ENCODE data around the gene TECPR2.
A peak's percentile ranks its signal among the peaks of the same experiment; 100 is the strongest.
"Not testable (repeated sequence)": the region's sequence is repeated elsewhere in the genome, so short reads cannot be mapped to it uniquely, and the experiment has no call there.

The TECPR2 gene, protein sequence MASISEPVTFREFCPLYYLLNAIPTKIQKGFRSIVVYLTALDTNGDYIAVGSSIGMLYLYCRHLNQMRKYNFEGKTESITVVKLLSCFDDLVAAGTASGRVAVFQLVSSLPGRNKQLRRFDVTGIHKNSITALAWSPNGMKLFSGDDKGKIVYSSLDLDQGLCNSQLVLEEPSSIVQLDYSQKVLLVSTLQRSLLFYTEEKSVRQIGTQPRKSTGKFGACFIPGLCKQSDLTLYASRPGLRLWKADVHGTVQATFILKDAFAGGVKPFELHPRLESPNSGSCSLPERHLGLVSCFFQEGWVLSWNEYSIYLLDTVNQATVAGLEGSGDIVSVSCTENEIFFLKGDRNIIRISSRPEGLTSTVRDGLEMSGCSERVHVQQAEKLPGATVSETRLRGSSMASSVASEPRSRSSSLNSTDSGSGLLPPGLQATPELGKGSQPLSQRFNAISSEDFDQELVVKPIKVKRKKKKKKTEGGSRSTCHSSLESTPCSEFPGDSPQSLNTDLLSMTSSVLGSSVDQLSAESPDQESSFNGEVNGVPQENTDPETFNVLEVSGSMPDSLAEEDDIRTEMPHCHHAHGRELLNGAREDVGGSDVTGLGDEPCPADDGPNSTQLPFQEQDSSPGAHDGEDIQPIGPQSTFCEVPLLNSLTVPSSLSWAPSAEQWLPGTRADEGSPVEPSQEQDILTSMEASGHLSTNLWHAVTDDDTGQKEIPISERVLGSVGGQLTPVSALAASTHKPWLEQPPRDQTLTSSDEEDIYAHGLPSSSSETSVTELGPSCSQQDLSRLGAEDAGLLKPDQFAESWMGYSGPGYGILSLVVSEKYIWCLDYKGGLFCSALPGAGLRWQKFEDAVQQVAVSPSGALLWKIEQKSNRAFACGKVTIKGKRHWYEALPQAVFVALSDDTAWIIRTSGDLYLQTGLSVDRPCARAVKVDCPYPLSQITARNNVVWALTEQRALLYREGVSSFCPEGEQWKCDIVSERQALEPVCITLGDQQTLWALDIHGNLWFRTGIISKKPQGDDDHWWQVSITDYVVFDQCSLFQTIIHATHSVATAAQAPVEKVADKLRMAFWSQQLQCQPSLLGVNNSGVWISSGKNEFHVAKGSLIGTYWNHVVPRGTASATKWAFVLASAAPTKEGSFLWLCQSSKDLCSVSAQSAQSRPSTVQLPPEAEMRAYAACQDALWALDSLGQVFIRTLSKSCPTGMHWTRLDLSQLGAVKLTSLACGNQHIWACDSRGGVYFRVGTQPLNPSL (N-terminal part only)

DNA sequence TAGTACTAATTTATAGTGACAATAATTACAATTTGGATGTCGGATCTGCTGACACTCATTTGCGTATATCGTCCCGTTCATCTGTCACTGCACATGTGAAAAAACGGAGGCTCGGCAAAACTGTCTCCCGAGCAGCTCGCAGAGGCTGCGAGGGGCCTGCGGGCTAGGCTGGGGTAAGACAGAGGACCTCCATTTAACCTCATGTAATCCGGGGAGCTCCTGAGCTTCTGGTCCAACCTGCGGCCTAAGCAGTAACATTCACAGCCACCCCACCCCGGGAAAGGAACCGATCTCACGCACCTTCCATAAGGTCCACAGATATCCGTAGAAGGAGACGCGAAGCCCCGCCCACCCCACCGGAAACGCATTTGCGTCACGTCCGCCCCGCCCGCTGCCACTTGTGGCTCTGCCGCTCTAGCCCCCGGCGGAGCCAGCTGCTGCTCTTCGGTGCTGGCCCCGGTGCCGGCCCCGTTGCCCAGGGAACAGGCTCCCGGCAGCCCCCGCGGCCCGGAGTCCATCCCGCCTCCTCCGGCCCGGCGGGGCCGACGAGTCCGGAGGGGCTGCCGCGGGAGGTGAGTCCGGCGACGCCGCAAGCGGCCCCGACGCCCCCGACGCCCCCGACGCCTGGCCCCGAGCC lies at the start of gene TECPR2, which contains the start of gene CINP:
Gene TECPR2, plus strand, starts transcription at position 397 of the 637 bp plus-strand sequence. CDS start 13,781 bp downstream, outside the sequence.
Gene CINP, minus strand, starts transcription at position 346 of the 637 bp plus-strand sequence. Its CDS starts 39 bp downstream, at position 307.
- DNase-seq (ENCODE audit: low spot score), result peak; percentile 89

DNA sequence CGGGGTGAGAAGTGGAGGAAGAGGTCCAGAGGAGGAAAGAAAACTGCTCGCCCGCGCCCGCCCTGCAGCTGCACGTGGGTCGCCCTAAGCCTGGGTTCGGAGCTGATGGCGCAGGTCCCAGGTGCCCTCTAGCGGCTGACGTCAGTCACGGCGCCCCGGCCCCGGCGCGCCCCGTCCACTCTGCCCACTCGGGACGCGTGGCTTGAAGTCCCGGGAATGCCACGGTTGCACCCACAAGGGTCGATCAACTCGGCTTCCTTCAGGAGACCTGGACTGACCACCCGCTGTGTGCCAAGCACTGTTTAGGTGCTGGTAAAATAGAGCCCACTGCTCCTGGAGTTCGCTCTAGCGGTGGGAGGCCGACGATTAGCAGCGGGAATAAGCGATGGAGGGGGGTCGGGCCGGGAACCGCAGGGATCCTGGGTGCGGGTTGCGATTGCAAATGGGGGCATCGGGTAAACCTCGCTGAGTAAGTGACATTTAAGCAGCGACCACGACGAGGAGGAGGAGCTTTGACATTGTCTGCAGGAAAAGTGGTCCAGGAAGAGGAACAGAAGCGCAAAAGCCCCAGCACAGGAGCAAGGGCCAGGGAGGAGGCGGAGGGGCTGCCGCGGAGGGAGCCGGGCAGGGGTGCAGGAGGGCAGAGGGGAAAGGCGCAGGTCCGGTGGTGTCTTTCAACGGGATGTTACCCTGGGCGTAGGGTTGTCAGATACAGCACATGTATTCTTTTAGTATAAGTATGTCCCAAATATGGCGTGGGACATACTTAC lies 48.3 kb upstream of the TECPR2 start:
- DNase-seq (ENCODE audit: low spot score), result peak; percentile 80

DNA sequence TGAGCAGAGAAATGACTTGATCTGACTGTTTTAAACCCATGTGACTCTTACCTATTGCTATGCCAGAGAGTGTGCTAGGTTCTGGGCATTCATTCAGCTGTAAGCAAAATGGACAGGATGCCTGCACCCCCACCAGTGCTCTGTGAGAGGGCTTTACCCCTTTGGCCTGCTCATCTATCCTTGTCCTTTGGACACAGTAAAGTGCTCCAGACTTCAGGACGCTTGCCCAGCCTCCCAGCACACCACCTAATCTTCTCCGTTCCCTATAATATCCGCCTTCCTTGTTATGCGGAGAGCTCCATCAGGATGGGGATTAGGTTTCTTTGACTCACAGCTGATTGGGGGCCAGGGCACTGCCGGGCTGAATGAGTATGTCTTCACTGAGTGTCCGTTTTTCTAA lies 47.6 kb upstream of the TECPR2 start:
- DNase-seq (ENCODE audit: low spot score), result no peak

DNA sequence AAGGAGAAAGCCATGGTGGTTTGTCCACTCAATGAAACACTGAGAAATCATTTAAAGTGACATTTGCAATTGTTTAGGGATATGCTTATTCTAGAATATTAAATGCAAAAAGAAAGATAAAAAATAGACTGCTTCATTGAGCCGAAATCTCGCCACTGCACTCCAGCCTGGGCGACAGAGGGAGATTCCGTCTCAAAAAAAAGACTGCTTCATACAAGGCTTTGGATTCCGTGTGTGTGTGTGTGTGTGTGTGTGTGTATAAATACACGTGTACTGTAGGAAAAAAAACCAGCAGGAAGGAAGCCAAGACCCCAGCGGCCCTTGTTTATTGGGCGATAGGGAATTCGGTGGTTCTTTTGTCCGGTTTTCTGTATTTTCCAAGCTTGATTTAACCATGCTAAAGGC lies 46.4 kb upstream of the TECPR2 start:
- DNase-seq (ENCODE audit: low spot score), result no peak

DNA sequence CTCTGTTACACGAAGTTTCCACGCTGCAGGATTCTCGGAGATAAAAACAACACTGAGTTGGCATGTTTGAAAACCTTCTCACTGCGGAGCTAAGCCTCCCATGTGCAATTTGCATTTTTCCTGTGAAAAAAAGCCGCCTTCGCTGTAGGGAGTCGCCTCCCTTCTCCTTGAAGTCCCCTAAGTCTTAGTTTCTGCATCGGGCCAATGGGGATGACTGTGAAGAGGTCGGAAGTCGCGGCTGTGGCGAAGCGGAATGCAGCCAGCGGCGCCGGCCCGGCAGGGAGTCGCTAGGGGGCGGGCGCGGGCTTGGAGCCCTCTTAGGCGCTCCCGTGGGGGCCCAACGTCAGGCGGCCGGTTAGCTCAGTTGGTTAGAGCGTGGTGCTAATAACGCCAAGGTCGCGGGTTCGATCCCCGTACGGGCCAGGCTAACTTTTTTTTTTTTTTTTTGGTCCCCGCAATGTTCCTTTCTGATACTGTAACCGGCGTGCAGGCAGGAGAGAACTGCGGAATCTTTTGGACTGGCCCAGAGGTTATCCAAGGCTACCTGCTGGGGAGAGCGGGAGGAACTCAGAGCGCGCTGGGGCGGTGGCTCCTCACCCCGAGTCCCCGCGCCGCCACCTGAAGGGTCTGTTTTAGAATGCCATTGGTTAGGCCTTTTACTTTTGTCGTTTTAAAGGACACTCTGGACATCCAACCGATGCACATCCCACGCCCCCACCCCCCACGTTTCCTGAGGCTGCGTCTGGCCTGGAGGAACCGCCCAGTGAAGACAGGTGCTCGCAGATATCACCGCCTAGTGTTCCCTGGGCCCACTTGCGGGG lies 45.8 kb upstream of the TECPR2 start:
- DNase-seq (ENCODE audit: low spot score), result peak; percentile 82

DNA sequence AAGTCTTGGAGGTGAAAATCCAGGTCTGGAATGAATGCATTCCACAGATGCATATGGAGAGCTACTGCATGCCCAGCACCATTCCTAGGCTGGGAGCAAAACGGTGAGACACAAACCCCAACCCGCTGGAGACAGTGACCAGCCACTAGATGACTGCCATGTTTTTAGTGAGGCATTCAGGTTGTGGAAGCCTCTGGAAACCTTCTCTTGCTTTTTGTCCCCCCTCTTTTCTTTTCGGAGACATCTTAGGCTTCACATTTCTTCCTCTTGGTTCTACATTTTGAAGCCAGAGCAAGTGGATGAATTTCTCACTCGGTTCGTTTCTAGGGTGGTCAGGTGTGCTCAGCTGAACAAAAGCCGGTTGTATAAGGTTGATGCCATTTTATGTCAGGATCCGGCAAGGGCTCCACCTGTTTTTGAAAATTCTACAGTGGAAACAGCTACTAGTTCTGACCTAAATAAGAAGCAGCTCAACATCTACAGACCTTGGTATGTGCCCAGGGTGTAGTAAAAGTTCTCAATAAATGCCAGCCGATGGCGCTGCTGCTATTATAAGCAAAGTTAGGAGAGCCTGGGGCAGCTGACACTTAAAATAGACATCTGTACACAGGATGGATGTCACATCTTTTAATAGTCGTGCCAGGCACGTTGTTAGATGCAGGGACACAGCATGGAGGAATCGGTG lies 45.0 kb upstream of the TECPR2 start:
- DNase-seq (ENCODE audit: low spot score), result no peak

DNA sequence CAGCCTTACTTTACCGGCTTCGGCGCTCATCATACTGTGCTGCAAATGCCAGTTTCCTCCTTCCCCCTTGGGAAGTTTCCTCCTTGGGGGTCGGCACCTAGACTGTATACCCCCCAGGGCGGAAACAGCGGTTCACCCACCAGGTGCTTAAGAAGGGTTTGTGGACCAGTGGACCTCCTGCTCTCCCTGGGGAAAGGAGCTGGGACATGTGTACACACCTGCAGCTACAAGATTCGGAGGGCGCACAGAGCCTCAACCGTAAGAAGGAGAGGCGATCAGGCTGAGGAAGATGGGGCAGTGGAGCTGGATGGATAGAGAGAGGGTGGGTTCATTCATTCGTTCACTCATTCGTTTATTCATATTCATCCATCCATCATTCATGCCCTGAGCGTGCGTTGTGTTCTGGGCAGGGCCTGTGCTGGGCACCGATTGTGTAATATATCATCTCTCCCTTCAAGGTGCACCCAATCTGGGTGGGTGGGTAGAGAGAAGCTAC lies 43.9 kb upstream of the TECPR2 start:
- DNase-seq (ENCODE audit: low spot score), result no peak

DNA sequence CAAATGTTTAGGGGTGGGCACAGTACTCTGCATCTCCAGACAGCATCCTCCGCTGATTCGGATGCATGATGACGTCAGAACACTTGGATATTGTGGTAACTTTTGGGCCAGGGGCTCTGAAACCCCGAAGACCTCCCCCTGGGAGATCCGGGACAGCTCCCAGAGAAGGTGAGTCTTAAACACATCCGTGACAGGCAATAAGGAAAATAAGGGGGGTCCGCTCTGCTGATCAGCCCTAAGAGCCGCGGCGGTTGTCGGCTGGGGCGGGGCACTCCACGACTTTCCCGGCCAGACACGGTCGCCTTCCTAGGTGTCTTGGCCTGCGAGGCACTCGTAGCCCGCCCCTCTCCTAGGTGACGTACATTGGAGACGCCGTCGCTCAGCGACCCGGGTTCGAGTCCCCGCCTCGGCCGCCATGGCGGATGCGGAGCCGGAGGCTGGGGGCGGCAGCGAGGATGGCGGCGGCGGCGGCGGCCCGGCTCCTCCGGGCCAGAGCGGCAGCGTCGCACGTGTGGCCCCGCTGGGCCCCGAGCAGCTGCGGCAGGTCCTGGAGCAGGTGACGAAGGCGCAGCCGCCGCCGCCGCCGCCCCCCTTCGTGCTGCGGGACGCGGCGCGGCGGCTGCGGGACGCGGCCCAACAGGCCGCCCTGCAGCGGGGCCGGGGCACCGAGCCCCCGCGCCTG lies 43.2 kb upstream of the TECPR2 start, which contains the start of gene ZNF839:
Gene ZNF839, plus strand, starts transcription at position 396 of the 682 bp plus-strand sequence. Its CDS starts 20 bp downstream, at position 416.
- DNase-seq (ENCODE audit: low spot score), result peak; percentile 85

DNA sequence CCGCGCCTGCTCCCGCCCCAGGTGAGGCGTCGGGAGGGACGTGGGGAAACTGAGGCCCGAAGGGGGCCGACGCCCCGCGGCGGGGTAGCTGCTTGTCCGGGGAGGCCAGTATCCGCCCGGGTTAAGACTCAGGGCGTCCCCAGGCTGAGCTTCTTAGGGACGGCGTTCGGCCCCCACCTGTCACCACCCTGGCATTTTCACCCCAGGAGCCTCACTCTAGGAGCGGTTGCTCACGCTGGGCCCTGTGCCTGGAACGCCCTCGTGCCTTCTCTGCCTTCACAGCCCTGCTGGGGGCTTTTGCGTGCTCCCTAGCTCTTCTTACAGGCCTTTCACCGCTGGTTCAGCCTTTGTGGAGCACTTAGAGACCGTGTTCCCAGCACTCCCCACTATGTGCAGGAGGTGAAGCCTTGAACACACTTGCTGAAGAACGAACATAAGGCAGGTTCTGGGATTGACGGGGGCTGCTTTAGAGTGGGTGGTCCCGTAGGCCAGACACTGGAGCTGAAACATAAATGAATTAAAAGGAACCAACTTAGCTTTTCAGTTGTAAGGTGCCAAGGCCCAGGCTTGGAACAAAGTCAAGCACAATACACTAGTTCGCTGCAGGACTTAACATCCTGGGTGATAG lies 42.6 kb upstream of the TECPR2 start:
- no peak for DNase-seq (ENCODE audit: low spot score)

DNA sequence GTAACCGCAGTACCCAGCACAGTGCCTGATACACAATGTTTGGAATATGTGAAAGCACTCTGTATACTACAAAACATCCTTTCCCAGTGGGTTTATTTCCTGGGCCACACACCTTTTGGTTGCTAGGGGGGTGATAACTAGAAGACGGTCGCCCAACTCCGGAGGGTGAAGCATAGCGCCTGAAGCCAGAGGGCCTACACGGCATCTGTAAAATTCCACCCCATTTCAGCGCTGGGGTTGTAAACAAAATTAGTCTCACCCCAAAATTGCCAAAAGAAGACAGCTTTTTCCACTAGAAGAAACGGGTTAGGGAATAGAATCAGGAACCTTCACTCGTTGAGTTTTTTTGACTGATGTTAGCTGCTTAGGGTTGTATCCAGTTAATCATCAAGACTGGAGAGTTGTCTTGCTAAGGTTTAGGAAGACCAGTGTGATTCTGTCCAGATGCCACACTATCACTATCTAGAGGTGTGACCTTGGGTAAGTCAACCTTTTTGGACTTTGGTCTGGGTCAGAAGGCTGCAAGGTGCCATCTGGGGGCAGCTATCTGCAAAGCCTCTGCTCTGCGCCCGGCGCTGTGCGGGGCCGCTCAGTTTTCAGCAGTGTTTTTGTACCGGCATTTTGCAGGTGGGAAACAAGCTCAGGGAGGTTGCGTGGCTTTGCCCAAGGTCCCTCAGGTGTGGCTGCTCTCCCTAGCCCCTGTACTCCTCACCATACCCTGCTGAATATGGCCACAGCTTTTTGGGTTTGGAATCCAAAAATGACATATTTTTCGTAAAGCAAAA lies 41.9 kb upstream of the TECPR2 start:
- no peak for DNase-seq (ENCODE audit: low spot score)

DNA sequence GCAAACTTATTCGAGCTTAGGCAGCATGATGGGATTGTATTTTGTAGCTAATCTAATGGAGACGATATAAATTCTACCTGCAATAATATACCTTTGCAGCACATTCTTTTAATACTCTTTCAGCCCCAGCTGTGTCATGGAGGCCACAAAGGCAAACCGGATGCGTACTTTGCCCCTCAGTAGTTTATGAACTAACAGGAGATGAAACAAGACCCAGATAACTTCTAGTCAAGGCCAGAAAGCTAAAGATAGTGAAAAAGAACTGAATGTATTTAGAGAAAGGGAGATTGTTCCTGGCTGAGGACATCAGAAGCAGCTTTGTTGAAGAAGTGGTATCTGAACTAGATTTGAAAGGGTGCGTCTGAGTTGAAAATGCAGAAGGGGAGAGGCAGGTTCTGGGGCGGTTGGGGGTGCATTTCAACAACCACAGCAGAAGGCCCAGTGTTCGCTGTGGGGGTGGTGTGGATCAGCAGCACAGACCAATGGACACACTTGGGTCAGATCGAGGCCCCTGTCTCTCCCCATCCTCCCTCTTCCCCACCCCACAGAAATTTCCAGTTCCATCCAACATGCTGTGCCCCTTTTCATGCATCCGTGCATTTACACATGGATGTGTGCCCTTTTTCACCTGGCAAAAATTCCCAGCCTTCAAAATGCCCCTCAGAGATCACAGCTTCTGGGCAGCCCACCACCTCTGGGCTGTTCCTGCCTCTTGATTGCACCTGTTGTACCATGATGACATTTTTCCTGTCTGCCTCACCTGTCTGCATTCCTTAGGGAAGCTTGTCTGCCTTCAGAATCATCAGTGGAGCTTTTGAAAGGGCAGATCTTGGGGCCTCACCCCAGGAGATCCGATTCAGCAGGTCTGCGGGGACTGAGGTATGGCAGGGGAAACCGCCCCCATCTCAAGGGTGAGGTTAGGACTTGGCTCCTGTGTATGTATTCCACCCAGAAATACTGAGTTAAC lies 41.0 kb upstream of the TECPR2 start:
- DNase-seq (ENCODE audit: low spot score), result no peak

DNA sequence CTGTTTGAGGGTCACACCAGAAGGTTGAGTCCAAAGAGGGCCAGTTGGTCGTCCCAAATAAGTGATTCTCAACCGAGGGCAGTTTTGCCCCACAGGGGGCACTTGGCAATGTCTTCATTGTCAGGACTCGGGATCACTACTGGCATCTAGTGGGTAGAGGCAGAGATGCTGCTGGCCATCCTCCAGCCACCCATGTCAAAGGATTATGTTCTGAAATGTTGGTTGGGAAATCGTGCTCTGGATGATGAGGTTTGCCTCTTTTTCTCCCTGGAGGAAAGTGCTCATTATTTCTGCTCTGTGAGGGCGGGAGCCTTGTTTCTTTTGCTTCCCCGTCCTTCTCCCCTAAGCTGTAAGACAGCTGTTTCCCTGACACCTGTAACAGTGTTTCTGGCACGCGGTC lies 39.6 kb upstream of the TECPR2 start:
- no peak for DNase-seq (ENCODE audit: low spot score)

DNA sequence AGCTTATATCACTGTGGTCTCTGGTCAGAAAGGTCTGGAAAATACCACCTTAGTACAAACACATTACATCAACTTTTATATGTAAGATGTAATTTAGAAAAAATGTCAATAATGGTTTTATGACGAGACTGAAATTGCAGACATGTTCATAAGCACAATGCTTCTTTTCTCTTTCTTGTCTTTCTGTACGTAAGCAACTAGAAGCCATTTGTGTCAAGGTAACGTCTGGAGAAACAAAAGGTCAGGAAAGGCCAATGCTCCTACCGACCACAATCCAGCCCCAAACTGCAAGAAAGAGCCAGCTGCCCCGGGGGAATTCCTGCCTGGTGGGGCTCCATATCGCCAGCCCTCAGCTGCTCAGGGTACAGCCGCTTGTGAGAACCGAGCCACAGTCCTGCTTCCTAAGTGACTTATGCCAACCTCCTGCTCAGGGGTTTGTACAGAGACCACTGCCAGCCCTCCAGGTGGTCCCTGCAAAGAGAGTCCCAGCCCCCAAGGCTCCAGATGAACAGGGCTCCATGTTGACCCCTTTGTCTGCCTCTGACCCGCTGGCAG lies 36.9 kb upstream of the TECPR2 start:
- DNase-seq (ENCODE audit: low spot score), result no peak

DNA sequence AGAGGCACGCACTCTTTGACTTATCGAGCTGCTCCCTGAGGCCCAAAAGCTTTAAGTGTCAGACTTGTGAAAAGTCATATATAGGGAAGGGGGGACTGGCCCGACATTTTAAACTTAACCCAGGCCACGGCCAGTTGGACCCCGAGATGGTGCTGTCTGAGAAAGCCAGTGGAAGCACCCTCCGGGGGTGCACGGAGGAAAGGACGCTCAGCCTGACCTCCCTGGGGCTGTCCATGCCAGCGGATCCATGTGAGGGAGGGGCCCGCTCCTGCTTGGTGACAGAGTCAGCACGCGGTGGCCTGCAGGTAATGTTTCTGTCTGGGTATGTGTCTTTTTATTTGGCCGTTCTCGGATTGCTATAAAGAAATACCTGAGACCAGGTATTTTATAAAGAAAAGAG lies 36.2 kb upstream of the TECPR2 start:
- no peak for DNase-seq (ENCODE audit: low spot score)

DNA sequence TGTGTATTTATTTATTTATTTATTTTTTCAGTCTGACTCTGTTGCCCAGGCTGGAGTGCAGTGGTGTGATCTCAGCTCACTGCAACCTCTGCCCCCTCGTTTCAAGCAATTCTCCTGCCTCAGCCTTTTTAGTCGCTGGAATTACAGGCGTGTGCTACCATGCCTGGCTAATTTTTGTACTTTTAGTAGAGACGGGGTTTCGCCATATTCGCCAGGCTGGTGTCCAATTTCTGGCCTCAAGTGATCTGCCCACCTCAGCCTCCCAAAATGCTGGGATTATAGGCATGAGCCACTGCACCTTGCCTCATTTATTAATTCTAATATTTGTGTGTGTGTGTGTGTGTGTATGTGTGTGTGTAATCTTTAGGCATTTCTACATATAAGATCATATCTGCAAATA lies 33.4 kb upstream of the TECPR2 start:
- not testable (repeated sequence) for DNase-seq (ENCODE audit: low spot score)

DNA sequence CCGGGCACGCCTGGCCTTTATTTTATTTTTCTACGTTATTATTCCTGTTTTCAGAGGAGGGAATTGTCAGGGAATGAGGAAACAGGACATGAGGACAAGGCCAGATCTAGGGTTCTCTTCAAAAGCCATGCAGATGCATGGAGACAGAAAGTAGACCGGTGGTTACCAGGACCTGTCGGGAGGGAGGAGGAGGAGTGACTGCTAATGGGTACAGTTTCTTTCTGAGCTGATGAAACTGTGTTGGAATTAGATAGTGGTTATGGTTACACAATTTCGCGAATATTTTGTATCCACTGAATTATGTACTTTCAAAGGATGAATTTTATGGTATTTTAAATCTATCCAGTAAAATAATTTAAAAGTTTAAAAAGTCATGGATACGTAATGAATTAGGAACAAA lies 31.9 kb upstream of the TECPR2 start:
- DNase-seq (ENCODE audit: low spot score), result no peak
